IPS DF 6.9 (cell line): ENCODE data around the gene FCMR.

Experiments
- DNase-seq: peaks from one replicate; pipeline ENCODE4 v3.0.0-alpha.2; 2013; ENCODE audit warnings: low read depth, low spot score
- H3K27ac ChIP-seq: one replicate; pipeline ENCODE4 v1.5.1; 2013; ENCODE audit warnings: low read length, control low read depth
- H3K27me3 ChIP-seq: 2 replicates; pipeline ENCODE4 v1.6.1; 2013; ENCODE audit warnings: mild to moderate bottlenecking, low read length; ENCODE audit not compliant: control insufficient read depth, insufficient read depth
- H3K36me3 ChIP-seq: 2 replicates; pipeline ENCODE4 v1.6.1; 2013; ENCODE audit warnings: low read length; ENCODE audit not compliant: control insufficient read depth, insufficient read depth
- H3K4me1 ChIP-seq: 2 replicates; pipeline ENCODE4 v1.6.1; 2013; ENCODE audit warnings: low read length; ENCODE audit not compliant: control insufficient read depth, insufficient read depth
- H3K4me3 ChIP-seq: 2 replicates; pipeline ENCODE4 v1.5.1; 2013; ENCODE audit warnings: mild to moderate bottlenecking, low read length
- H3K9me3 ChIP-seq: 2 replicates; pipeline ENCODE4 v1.6.1; 2013; ENCODE audit warnings: low read length, inconsistent platforms; ENCODE audit not compliant: control insufficient read depth, insufficient read depth
- WGBS: extraction: QIAGEN DNeasy Blood & Tissue Kit; methylation state at CpG from one replicate; pipeline ENCODE4 v1.1.7; 2013; ENCODE audit warnings: mixed read lengths, missing lambda C conversion rate; ENCODE audit not compliant: insufficient read length, insufficient coverage; 5-methylcytosine and 5-hydroxymethylcytosine counted together

FCMR gene

DNA sequence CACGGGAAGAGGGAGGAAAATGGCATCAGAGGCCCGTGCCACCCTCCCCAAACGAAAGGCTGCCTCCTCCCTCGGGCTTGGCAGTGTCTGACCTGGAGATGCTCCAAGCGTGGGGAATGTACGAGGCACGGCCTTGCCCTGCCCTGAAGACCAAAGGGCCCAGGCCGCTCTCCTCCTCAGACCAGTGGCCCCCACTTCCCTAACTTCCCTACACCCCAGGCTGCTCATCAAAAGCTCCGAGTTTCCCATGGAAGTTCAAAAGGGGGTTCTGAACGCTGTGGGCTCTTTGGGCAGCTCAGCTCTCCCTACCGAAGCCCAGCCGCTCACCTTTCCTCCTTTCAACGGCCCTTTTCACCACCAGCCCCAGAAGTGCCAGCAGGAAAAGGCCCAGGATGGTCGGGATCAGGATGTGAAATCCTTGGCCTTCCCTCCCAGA lies 11.8 kb downstream of the FCMR start:
- Histone ChIP-seq H3K36me3 (no peaks in the 10 kb centered on the region), H3K27ac (no peak overlapping the region), H3K4me1 (peaks cover 1% of the 10 kb centered on the region; the same call in 1 of the 2 replicates), H3K27me3 (no peaks in the 10 kb centered on the region; the same call in 1 of the 2 replicates), H3K9me3 (no peaks in the 10 kb centered on the region), H3K4me3 (peak overlapping the region; percentile 62; the same call in 1 of the 2 replicates)
- no peak for DNase-seq
- no CpG with 5 or more reads among the region's 14 CpGs for WGBS

GRCh38 chr1:206909161-206909882 lies 12.4 kb downstream of the FCMR start:
- WGBS, result no CpG with 5 or more reads among the region's 69 CpGs
- Histone ChIP-seq H3K36me3 (no peaks in the 10 kb centered on the region), H3K9me3 (no peaks in the 10 kb centered on the region), H3K4me1 (peaks cover 1% of the 10 kb centered on the region; the same call in 1 of the 2 replicates), H3K27ac (no peak overlapping the region), H3K4me3 (peak overlapping the region; percentile 62; the same call in 1 of the 2 replicates), H3K27me3 (no peaks in the 10 kb centered on the region; the same call in 1 of the 2 replicates)
- DNase-seq, result no peak

- no peaks in the 10 kb centered on the region for H3K9me3 ChIP-seq
- DNase-seq, result no peak
- no peaks in the 10 kb centered on the region; the same call in 1 of the 2 replicates for H3K27me3 ChIP-seq
- no peak overlapping the region for H3K27ac ChIP-seq
- no peak overlapping the region for H3K4me3 ChIP-seq
- no peaks in the 10 kb centered on the region for H3K36me3 ChIP-seq
- H3K4me1 ChIP-seq, result peaks cover 1% of the 10 kb centered on the region; the same call in 1 of the 2 replicates
- WGBS, result no CpG with 5 or more reads among the region's 10 CpGs
Observed at GRCh38 chr1:206908038-206908437, 13.7 kb downstream of the FCMR start.

DNA sequence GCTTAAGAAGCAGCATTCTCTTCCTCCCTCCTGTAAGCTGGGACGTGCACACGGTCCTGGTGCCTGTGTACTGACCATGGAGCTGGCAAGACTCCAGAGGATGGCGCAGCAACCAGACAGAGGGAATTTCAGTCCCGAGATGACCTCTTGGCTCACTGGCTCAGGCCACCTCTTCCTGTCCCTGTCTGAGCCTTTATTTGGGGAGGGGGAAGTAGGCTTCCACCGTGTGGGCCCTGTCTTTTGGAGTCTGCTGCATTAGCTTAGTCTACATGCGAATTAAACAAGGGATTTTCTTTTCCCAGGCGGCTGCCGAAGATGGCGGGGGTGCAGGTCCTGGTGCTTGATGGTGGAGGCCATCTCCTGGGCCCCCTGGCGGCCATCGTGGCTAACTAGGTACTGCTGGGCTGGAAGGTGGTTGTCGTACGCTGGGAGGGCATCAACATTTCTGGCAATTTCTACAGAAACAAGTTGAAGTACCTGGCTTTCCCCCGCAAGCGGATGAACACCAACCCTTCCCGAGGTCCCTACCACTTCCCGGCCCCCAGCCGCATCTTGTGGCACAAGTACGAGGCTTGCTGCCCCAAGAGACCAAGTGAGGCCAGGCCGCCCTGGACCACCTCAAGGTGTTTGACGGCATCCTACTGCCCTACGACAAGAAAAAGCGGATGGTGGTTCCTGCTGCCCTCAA lies 14.3 kb downstream of the FCMR start:
- Histone ChIP-seq H3K27me3 (no peaks in the 10 kb centered on the region; the same call in 1 of the 2 replicates), H3K9me3 (no peaks in the 10 kb centered on the region), H3K4me1 (peaks cover 1% of the 10 kb centered on the region; the same call in 1 of the 2 replicates), H3K4me3 (no peak overlapping the region), H3K36me3 (no peaks in the 10 kb centered on the region), H3K27ac (no peak overlapping the region)
- DNase-seq, result no peak
- no CpG with 5 or more reads among the region's 23 CpGs for whole genome bisulfite sequencing

- no peak overlapping the region for H3K27ac ChIP-seq
- no CpG with 5 or more reads among the region's 4 CpGs for WGBS
- no peak for DNase-seq
Observed at GRCh38 chr1:206905295-206906164, 16.2 kb downstream of the FCMR start.

DNA sequence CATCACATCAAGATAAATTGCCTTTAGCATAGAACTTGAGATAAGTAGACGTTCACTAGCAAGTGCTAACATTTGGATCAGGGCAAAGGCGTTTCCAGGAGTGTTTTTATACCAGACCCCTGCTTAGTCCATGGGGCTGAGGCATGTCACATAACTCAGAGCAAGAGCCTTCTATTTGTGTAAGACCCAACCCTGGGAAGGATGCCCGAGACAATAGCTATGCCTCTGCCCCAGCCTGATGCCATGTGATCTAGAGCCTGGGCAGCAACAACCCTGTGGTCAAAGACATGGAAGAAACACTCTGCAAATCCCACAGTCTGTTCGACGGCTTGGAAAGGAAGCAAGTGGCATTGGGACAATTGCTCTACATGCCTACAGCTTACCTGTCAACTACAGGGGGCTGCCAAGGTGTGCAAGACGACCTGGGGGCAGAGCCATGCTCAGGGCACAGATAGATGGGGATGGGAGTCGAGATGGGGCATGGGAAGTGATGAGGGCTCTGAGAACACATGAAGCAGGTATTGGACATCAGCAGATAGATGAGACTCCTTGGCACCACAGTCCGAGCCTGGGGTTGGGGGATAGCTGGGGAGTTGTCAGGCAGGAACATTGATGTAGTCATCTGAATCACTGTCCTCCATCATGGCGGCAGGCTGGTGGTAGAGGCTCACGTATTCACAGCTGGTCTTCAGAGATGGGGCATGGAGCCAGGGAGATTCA lies 17.2 kb downstream of the FCMR start:
- Histone ChIP-seq H3K27ac (no peak overlapping the region), H3K4me1 (no peaks in the 10 kb centered on the region)
- WGBS, result no CpG with 5 or more reads among the region's 10 CpGs

More at GRCh38 chr1:206905295-206906164, 16.2 kb downstream of the FCMR start:
- H3K4me1 ChIP-seq, result peaks cover 1% of the 10 kb centered on the region; the same call in 1 of the 2 replicates
- H3K9me3 ChIP-seq, result no peaks in the 10 kb centered on the region
- H3K4me3 ChIP-seq, result no peak overlapping the region
- H3K27me3 ChIP-seq, result no peaks in the 10 kb centered on the region; the same call in 1 of the 2 replicates
- no peaks in the 10 kb centered on the region for H3K36me3 ChIP-seq

GRCh38 chr1:206903687-206904086 lies 18.1 kb downstream of the FCMR start:
- H3K4me1 ChIP-seq, result no peaks in the 10 kb centered on the region

More for the DNA sequence above, 17.2 kb downstream of the FCMR start:
- Histone ChIP-seq H3K27me3 (no peaks in the 10 kb centered on the region; the same call in 1 of the 2 replicates), H3K36me3 (no peaks in the 10 kb centered on the region), H3K4me3 (no peak overlapping the region), H3K9me3 (no peaks in the 10 kb centered on the region)
- no peak for DNase-seq

DNA sequence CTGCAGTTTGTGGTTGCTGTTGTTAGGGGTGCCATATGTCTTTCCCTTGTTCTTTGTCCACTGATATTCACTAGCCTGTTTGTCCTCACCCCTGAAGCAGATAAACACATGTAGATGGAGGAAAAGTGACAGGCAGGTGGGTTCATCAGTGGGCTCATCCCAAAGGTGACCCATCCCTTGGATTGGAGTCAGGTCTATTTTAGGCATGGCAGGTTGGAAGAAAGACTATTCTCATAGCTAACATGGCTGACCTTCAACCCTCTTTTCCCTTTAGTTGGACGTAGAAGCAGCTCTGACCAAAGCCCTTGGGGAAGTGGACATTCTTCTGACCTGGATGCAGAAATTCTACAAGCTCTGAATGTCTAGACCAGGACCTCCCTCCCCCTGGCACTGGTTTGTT lies 19.0 kb downstream of the FCMR start:
- Histone ChIP-seq H3K27ac (no peak overlapping the region), H3K27me3 (no peaks in the 10 kb centered on the region), H3K9me3 (no peaks in the 10 kb centered on the region), H3K36me3 (no peaks in the 10 kb centered on the region), H3K4me3 (no peak overlapping the region), H3K4me1 (no peaks in the 10 kb centered on the region)
- DNase-seq, result no peak
- WGBS, result no CpG with 5 or more reads among the region's 1 CpG

More at GRCh38 chr1:206903687-206904086, 18.1 kb downstream of the FCMR start:
- H3K9me3 ChIP-seq, result no peaks in the 10 kb centered on the region
- no peaks in the 10 kb centered on the region for H3K36me3 ChIP-seq
- no CpG with 5 or more reads among the region's 2 CpGs for WGBS
- DNase-seq, result no peak
- no peak overlapping the region for H3K27ac ChIP-seq
- H3K27me3 ChIP-seq, result no peaks in the 10 kb centered on the region; the same call in 1 of the 2 replicates
- no peak overlapping the region for H3K4me3 ChIP-seq

GRCh38 chr1:206901944-206902343 lies 19.8 kb downstream of the FCMR start:
- DNase-seq, result no peak
- Histone ChIP-seq H3K27me3 (no peaks in the 10 kb centered on the region), H3K27ac (no peak overlapping the region), H3K4me1 (no peaks in the 10 kb centered on the region), H3K36me3 (no peaks in the 10 kb centered on the region), H3K9me3 (no peaks in the 10 kb centered on the region), H3K4me3 (no peak overlapping the region)
- no CpG with 5 or more reads among the region's 6 CpGs for WGBS
